HG03521 (cell line): ENCODE results near the gene CCDC82.
A peak's percentile ranks its signal among the peaks of the same experiment; 100 is the strongest.

Source experiments
- ATAC-seq: cut with Tn5 transposase; IDR thresholded peaks from one replicate; pipeline ENCODE4 v1.9.1; 2021; ENCODE audit warnings: mild to moderate bottlenecking, moderate library complexity; ENCODE audit not compliant: unreplicated experiment

Gene CCDC82

DNA sequence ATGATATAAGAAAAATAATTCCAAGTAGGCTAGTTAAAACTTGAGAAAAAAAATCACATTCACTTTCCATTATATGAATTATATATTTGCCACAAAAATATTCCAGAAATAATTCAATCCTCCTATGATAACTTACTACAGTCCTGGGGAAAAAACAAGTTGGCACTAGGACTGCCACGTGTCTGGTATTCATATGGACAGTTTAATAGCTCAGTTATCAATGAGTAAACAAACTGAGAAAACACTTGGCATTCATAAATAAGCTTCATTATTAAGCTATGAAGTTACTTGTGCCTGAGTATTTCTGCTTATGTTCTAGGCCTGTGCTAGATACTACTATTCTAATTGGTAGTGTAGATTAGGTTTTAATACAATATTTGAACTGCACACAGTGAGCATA, 24.2 kb downstream of the CCDC82 start:
- no peak for ATAC-seq

DNA sequence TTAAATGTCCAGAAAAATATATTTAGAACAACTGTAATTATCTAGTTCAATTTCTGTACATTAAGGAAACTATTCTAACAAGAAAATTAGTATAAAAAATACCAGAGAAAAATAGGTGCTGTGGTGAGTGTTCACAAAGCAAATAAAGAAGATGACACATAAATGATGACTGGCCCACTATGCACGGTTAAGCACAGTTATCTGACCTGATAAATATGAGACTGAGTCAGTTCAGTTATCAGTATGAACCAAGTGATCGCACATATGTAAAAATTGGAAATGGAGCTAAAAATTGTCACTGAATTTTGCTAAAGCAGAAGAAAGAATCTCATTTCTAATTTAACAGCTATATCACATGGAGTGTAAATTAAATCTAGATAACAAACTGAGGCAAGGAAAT, 27.9 kb downstream of the CCDC82 start:
- ATAC-seq: no peak

GRCh38 chr11:96358321-96358720, 31.4 kb downstream of the CCDC82 start:
- ATAC-seq: no peak

DNA sequence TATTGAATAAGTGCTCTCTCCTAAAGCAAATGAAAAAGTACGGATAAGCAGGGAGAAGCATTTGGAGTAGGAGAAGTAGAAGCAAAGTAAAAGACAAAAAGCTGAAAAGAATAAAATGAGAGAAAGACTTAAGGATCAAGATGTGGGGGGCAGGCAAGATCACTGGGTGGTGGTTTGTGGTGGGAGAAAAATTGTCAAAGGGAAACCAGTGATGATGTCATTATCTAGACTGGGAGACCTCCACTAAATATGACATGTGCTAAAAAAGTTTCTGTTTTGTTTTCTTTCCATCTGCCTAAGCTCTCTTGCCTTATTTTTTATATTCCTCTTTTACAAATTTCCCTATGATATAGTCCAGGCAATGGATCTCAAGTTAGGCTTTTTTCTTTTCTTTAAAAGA, 31.9 kb downstream of the CCDC82 start:
- ATAC-seq: no peak

GRCh38 chr11:96356848-96357247, 32.9 kb downstream of the CCDC82 start:
- ATAC-seq: no peak

DNA sequence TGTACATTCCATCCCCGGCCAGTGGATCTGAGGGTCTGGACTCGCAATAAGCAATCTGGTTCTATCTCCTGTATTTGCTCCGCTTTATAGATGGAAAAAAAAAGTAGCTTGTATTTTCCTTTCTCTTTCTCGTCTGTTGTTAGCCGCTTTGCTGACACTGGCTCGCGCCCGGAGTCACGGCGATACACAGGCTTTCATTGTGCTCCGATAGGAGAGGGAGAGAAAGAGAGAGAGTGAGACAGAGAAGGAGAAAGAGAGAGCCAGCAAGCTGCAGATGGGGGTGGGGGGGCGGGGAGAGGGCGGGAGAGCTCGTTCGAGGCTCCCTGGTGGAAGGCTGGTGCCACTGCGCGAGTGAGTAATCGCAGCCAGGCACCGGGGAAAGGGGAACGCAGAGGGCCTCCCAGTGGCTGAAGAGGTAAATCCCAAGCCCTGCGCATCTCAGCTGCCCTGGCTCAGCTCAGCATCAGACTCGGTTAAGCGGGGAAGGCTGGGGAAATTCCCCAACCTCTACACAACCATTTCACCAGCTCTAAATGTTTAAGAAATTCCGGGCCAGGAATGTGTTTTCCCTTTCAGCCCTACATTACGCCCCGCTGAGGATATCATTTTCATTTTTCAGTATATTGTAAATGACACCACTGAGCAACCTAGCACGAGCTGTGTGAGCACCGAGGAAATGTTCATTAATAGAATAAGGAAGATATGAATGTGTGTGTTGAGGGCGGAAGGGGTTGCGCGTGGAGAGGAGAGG, 46.6 kb downstream of the CCDC82 start, which contains the start of gene MAML2:
Gene MAML2, minus strand, starts transcription at position 235 of the 751 bp plus-strand sequence. CDS start 1,300 bp downstream, outside the sequence.
- ATAC-seq: peak; percentile 81

- no peak for ATAC-seq
Observed at GRCh38 chr11:96342014-96342960, 47.4 kb downstream of the CCDC82 start.

DNA sequence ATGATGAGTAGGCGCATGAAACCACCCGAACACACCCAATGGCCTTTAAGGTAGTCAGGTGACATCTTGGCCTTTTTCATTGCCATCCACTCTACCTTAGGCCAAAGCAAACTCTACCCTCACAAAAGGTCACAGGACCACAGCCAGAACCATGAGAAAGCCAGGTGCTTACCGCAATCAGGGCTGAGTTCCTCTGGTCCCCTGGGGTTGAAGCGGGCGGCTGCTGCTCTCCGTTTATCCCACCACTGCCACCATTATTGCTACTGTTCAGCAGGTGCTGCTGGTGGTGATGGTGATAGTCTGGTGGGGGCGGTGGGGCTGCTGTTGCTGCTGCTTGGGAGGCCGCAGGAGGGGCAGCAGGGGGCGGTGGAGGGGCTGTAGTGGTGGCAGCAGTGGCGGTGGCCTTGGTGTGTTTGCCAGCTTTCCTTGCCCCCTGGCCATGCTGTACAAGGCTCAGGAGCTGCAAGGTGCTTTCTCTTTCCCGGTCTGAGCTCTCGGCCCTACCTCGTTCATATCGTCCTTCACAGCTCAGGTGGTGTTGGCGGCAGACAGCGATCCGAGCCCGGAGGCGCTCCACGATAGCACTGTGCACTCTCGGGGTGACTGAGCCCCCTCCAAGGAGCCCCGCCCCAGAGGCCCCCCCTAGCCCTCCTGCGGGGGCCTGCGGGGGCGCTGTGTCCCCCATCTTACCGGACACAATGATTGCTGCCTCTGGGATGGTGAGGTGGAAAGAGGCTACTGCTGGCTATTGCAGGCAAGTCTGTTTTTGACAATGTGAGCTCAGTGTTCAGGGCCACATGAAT, 48.3 kb downstream of the CCDC82 start:
- peak; percentile 37 for ATAC-seq

- ATAC-seq: no peak
Observed at GRCh38 chr11:96340555-96340885, 49.2 kb downstream of the CCDC82 start.

- no peak for ATAC-seq
Observed at GRCh38 chr11:96339706-96340554, 49.8 kb downstream of the CCDC82 start.

- peak; percentile 32 for ATAC-seq
Observed at GRCh38 chr11:96338910-96339705, 50.6 kb downstream of the CCDC82 start.

- ATAC-seq: no peak
Observed at GRCh38 chr11:96337541-96338431, 51.9 kb downstream of the CCDC82 start.

DNA sequence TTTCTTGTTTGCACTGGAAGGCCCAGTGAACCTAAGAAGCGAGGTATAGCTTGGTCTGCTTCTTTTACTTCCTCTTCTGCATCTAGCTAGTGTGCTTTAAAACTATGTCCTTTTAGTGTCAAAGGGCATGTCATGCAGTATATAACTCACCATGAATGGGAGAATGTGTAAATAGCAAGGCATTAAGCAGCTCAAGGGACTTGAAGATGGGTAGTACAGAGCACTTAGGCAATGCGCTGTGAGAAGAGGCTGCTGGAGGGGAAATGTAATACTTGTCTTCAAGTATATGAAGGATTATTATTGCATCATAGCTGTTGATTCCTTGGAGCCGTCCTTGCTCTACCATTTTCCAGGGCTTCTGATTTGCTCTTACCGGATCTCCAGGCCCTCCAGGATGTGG, 54.3 kb downstream of the CCDC82 start:
- ATAC-seq: no peak

DNA sequence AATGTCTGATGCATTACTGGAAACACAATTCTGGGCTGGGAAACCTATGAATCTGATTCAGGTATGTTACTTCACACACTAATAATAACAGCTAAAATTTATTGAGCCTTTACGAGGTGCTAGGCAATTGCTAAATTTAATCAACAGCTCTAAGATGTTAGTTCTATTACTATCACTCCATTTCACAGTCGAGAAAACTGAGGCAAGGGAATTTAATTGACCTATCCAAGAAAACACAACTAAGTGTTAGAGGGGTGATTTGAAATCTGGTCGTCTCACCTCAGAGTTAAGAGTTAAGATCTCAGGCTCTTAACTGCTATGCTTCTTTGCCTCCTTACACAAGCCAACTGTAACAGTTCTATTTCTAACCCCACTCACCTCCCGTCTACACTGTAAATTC, 55.5 kb downstream of the CCDC82 start:
- ATAC-seq: no peak

DNA sequence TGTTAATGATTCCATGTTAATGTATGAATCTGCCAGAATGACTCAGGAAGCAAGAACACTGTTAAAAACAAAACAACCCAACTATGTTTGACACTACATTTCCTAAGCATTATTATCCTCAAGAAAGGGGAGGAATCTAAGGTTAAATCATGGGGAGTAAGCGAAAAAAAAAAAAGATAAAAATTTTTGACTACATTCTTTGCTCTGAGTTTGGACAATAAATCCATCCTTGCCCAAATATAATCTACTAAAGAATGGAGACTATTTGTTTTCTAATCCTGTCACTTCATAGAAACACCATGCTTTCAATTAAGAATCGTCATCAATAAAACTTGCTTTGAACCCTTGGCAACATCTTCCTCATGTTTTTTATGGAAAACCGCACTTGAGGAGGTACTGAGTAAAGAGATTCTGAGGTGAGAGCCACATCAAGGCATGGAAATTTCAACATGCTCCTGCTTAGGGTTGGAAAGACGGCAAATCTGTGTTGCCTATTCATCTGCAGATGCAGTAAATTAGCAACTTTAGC, 56.5 kb downstream of the CCDC82 start:
- no peak for ATAC-seq

- no peak for ATAC-seq
Observed at GRCh38 chr11:96332126-96332771, 57.5 kb downstream of the CCDC82 start.

GRCh38 chr11:96331699-96332116, 58.0 kb downstream of the CCDC82 start:
- ATAC-seq: no peak

DNA sequence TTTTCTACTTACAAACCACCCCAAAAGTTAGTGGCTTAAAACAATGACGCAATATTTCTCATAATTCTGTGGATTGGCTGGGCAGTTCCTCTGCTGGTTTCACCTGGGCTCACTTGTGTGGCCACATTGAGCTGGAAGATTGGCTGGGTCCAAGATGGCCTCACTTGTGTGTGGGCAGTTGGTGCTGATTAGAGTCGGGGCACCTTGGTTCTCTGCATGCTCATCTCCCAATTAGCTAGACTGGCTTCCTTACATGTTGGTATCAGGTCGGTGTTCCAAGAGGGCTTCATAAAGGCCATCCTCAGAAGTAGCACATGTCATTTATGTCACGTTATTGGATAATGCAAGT, 59.2 kb downstream of the CCDC82 start:
- ATAC-seq: no peak
